WTC11 (cell line): ENCODE measurements around the gene RD3L. TPM values are rescaled to one million over a fixed set of nuclear protein-coding genes. Genes with fewer than 3 reads are reported as not detected.

Source experiments
- ATAC-seq: fragments of 200-7000 bp; cut with Tn5 transposase; 2 replicates; pipeline ENCODE4 v1.10.0; 2021; ENCODE audit warnings: mild to moderate bottlenecking, moderate library complexity
- CTCF ChIA-PET: fragments of 300-600 bp; sonication (Branson Sonifier 250); formaldehyde crosslinking; loops from one replicate; lab custom pipeline; 2021; ENCODE audit warnings: antibody characterized with exemption; lab: Charles Lee
- POLR2A ChIA-PET: fragments of 350-600 bp; sonication (Branson Sonifier 250); formaldehyde crosslinking; loops from one replicate; lab custom pipeline; 2021; ENCODE audit warnings: antibody characterized with exemption; lab: Charles Lee
- DNase-seq: peaks from one replicate; pipeline ENCODE4 v3.0.0; 2021; ENCODE audit warnings: low spot score
- H3K27ac Mint-ChIP-seq: 2 replicates; pipeline ENCODE4 v1.8.0; 2021; ENCODE audit warnings: mixed read lengths
- H3K27me3 Mint-ChIP-seq: 2 replicates; pipeline ENCODE4 v1.8.0; 2021; ENCODE audit warnings: low read depth, mild to moderate bottlenecking, moderate library complexity, mixed read lengths
- H3K36me3 Mint-ChIP-seq: 2 replicates; pipeline ENCODE4 v1.8.0; 2021; ENCODE audit warnings: mixed read lengths
- H3K4me1 Mint-ChIP-seq: 2 replicates; pipeline ENCODE4 v1.8.0; 2022; ENCODE audit warnings: mixed read lengths
- H3K4me3 Mint-ChIP-seq: 2 replicates; pipeline ENCODE4 v1.8.0; 2021; ENCODE audit warnings: mild to moderate bottlenecking, moderate library complexity, mixed read lengths
- H3K9me3 Mint-ChIP-seq: 2 replicates; pipeline ENCODE4 v1.8.0; 2021; ENCODE audit warnings: mixed read lengths
- ATF2 ChIP-seq: sonication (generic); formaldehyde crosslinking; IDR thresholded peaks from 2 replicates; pipeline ENCODE4 v1.8.1; 2022; ENCODE audit warnings: low read depth, missing genetic modification reagents, borderline replicate concordance
- CDX4 ChIP-seq: fragments of 250-450 bp; sonication (Bioruptor Pico); IDR thresholded peaks from 2 replicates; pipeline ENCODE4 v1.9.0; 2021; ENCODE audit warnings: moderate library complexity, mild to moderate bottlenecking, inconsistent platforms, borderline replicate concordance
- CTCF ChIP-seq: fragments of 200-600 bp; IDR thresholded peaks from 2 replicates; pipeline ENCODE4 v1.8.0; 2022; ENCODE audit warnings: antibody characterized with exemption
- E2F5 ChIP-seq: sonication (generic); formaldehyde crosslinking; IDR thresholded peaks from 2 replicates; pipeline ENCODE4 v1.8.1; 2022; ENCODE audit warnings: mild to moderate bottlenecking, moderate library complexity, missing genetic modification reagents
- ELF4 ChIP-seq: sonication (generic); formaldehyde crosslinking; IDR thresholded peaks from 2 replicates; pipeline ENCODE4 v1.8.1; 2022; ENCODE audit warnings: low read depth, mild to moderate bottlenecking, moderate library complexity, missing genetic modification reagents
- EMX1 ChIP-seq: fragments of 250-450 bp; sonication (Bioruptor Pico); IDR thresholded peaks from 2 replicates; pipeline ENCODE4 v1.8.0; 2021; ENCODE audit warnings: mild to moderate bottlenecking
- FOXP1 ChIP-seq: sonication (generic); formaldehyde crosslinking; IDR thresholded peaks from 2 replicates; pipeline ENCODE4 v1.8.0; 2022; ENCODE audit warnings: missing genetic modification reagents, mild to moderate bottlenecking, moderate library complexity, borderline replicate concordance
- GABPB1 ChIP-seq: sonication (generic); formaldehyde crosslinking; IDR thresholded peaks from 2 replicates; pipeline ENCODE4 v1.8.1; 2023; ENCODE audit warnings: mild to moderate bottlenecking, missing genetic modification reagents
- JAZF1 ChIP-seq: fragments of 250-450 bp; sonication (Bioruptor Pico); IDR thresholded peaks from 2 replicates; pipeline ENCODE4 v1.9.0; 2021; ENCODE audit warnings: moderate library complexity, mild to moderate bottlenecking, inconsistent platforms
- NFE2L1 ChIP-seq: sonication (generic); formaldehyde crosslinking; IDR thresholded peaks from 2 replicates; pipeline ENCODE4 v1.8.1; 2023; ENCODE audit warnings: missing genetic modification reagents
- PRDM15 ChIP-seq: sonication (generic); formaldehyde crosslinking; IDR thresholded peaks from 2 replicates; pipeline ENCODE4 v1.8.0; 2022; ENCODE audit warnings: missing genetic modification reagents
- PRRX2 ChIP-seq: fragments of 250-450 bp; sonication (Bioruptor Pico); IDR thresholded peaks from 2 replicates; pipeline ENCODE4 v1.8.0; 2021; ENCODE audit warnings: mild to moderate bottlenecking
- RELA ChIP-seq: sonication (generic); formaldehyde crosslinking; IDR thresholded peaks from 2 replicates; pipeline ENCODE4 v1.8.1; 2022; ENCODE audit warnings: missing genetic modification reagents, mild to moderate bottlenecking, borderline replicate concordance
- SMAD4 ChIP-seq: sonication (generic); formaldehyde crosslinking; IDR thresholded peaks from 2 replicates; pipeline ENCODE4 v1.8.0; 2022; ENCODE audit warnings: mild to moderate bottlenecking, missing genetic modification reagents
- USF2 ChIP-seq: sonication (generic); formaldehyde crosslinking; IDR thresholded peaks from 2 replicates; pipeline ENCODE4 v1.8.1; 2023; ENCODE audit warnings: mild to moderate bottlenecking, missing genetic modification reagents, moderate library complexity
- ZBTB43 ChIP-seq: sonication (generic); formaldehyde crosslinking; IDR thresholded peaks from 2 replicates; pipeline ENCODE4 v1.8.1; 2023; ENCODE audit warnings: mild to moderate bottlenecking, missing genetic modification reagents
- ZNF121 ChIP-seq: sonication (generic); formaldehyde crosslinking; IDR thresholded peaks from 2 replicates; pipeline ENCODE4 v1.8.0; 2023; ENCODE audit warnings: missing genetic modification reagents
- total RNA-seq: library from RNA; stranded (reverse); gene quantifications from 3 replicates; pipeline ENCODE4 v1.2.3, GENCODE V29; 2021

Gene RD3L
- total RNA-seq, 1 experiment from 2014 or later: not detected

- POLR2A ChIA-PET: no interaction called here
- no peak overlapping the region for H3K4me3 Mint-ChIP-seq
- TF ChIP-seq SMAD4 (CRISPR knock-in tag) (no peak), CDX4 (no peak), ZNF121 (CRISPR knock-in tag) (no peak), USF2 (CRISPR knock-in tag) (no peak), PRRX2 (CRISPR knock-in tag) (no peak), GABPB1 (CRISPR knock-in tag) (no peak), RELA (CRISPR knock-in tag) (no peak), FOXP1 (CRISPR knock-in tag) (no peak), EMX1 (CRISPR knock-in tag) (no peak), E2F5 (CRISPR knock-in tag) (no peak), PRDM15 (CRISPR knock-in tag) (no peak), ZBTB43 (CRISPR knock-in tag) (no peak), CTCF (no peak)
- TF ChIP-seq, all 79 proteins: peak for 0
- H3K36me3 Mint-ChIP-seq: 0 out of 2 replicates have a peak, but pooled peaks cover 3% of the 10 kb centered on the region
- CTCF ChIA-PET: no interaction called here
- DNase-seq (no peak), ATAC-seq (no peak)
- H3K9me3 Mint-ChIP-seq: peaks cover 15% of the 10 kb centered on the region
- no peaks in the 10 kb centered on the region for H3K4me1 Mint-ChIP-seq
- peaks cover 8% of the 10 kb centered on the region for H3K27me3 Mint-ChIP-seq
- H3K27ac Mint-ChIP-seq: no peak overlapping the region
Measured at GRCh38 chr14:103943673-103944072, 1.3 kb upstream of the RD3L start.

GRCh38 chr14:103941462-103941861, 867 bp downstream of the RD3L start:
- Mint-ChIP-seq H3K9me3 (peaks cover 3% of the 10 kb centered on the region), H3K27ac (no peak overlapping the region), H3K4me1 (no peaks in the 10 kb centered on the region), H3K4me3 (no peak overlapping the region), H3K36me3 (no peaks in the 10 kb centered on the region), H3K27me3 (peaks cover 4% of the 10 kb centered on the region)
- ChIA-PET CTCF (interaction anchor here (1.0 to 1.5 kb wide), 4 partner anchors 19 to 60 kb away, joined by 3 to 6 read pairs (median 4); no protein-coding TSS in a partner anchor), POLR2A (no interaction called here)
- DNase-seq (no peak), ATAC-seq (no peak)
- TF ChIP-seq ATF2 (no peak), ELF4 (CRISPR knock-in tag) (no peak), JAZF1 (CRISPR knock-in tag) (no peak), NFE2L1 (CRISPR knock-in tag) (no peak)
